ENCODE results near the gene INSIG1. TPM values are rescaled to one million over a fixed set of nuclear protein-coding genes. Genes with fewer than 3 reads are reported as not detected.

The INSIG1 gene
- total and polyA plus RNA-seq, 4 donors, result 54.2 to 264 (median 119) TPM

- WGBS, 2 donors, result 78 to 85% methylated on average over 21 of the region's 21 CpGs
- ATAC-seq (ENCODE audit: insufficient read depth, low FRiP score) (no peak), DNase-seq (no peak)
- Histone ChIP-seq H3K27ac (ENCODE audit: low read depth in 1 of 2, low read length in 1 of 2) (no peak overlapping the region), H3K36me3 (ENCODE audit: control insufficient read depth in 4 of 4, insufficient read depth in 4 of 4, low read length in 4 of 4) (no peaks in the 10 kb centered on the region), H3K9ac (ENCODE audit: insufficient read depth in 1 of 2, low read length in 2 of 2) (no peak overlapping the region), H3K4me3 (no peak overlapping the region), H3K9me3 (ENCODE audit: control insufficient read depth in 4 of 4, insufficient read depth in 3 of 4, low read length in 3 of 4) (peaks cover 0 to 6% (median 0%) of the 10 kb centered on the region in 4 donors), H3K4me1 (ENCODE audit: control insufficient read depth in 5 of 5, insufficient read depth in 5 of 5, low read length in 5 of 5) (no peaks in the 10 kb centered on the region), H3K27me3 (ENCODE audit: control insufficient read depth in 3 of 3, insufficient read depth in 3 of 3, low read length in 2 of 3) (peaks cover 0 to 24% (median 13%) of the 10 kb centered on the region in 3 donors)
- TF ChIP-seq, protein P1, sequence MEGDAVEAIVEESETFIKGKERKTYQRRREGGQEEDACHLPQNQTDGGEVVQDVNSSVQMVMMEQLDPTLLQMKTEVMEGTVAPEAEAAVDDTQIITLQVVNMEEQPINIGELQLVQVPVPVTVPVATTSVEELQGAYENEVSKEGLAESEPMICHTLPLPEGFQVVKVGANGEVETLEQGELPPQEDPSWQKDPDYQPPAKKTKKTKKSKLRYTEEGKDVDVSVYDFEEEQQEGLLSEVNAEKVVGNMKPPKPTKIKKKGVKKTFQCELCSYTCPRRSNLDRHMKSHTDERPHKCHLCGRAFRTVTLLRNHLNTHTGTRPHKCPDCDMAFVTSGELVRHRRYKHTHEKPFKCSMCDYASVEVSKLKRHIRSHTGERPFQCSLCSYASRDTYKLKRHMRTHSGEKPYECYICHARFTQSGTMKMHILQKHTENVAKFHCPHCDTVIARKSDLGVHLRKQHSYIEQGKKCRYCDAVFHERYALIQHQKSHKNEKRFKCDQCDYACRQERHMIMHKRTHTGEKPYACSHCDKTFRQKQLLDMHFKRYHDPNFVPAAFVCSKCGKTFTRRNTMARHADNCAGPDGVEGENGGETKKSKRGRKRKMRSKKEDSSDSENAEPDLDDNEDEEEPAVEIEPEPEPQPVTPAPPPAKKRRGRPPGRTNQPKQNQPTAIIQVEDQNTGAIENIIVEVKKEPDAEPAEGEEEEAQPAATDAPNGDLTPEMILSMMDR (IDR thresholded peaks at IDR 0.05; ENCODE audit: control extremely low read depth, extremely low read depth), result no peak
Observed at GRCh38 chr7:155352076-155352752, 54.5 kb downstream of the INSIG1 start.

- no peak overlapping the region for H3K9ac ChIP-seq (ENCODE audit: insufficient read depth in 1 of 2, low read length in 2 of 2)
- no peak for DNase-seq
- no peaks in the 10 kb centered on the region for H3K36me3 ChIP-seq (ENCODE audit: control insufficient read depth in 4 of 4, insufficient read depth in 4 of 4, low read length in 4 of 4)
- no peak overlapping the region for H3K27ac ChIP-seq (ENCODE audit: low read depth in 1 of 2, low read length in 1 of 2)
- H3K27me3 ChIP-seq (ENCODE audit: control insufficient read depth in 3 of 3, insufficient read depth in 3 of 3, low read length in 2 of 3), result peaks cover 0 to 29% (median 13%) of the 10 kb centered on the region in 3 donors
- no peaks in the 10 kb centered on the region for H3K4me1 ChIP-seq (ENCODE audit: control insufficient read depth in 5 of 5, insufficient read depth in 5 of 5, low read length in 5 of 5)
- no peak overlapping the region for H3K4me3 ChIP-seq
- 82 to 85% methylated on average over 5 of the region's 5 CpGs for WGBS, 2 donors
- H3K9me3 ChIP-seq (ENCODE audit: control insufficient read depth in 4 of 4, insufficient read depth in 3 of 4, low read length in 3 of 4), result peaks cover 0 to 6% (median 0%) of the 10 kb centered on the region in 4 donors
- TF ChIP-seq, protein P1 (IDR thresholded peaks at IDR 0.05; ENCODE audit: control extremely low read depth, extremely low read depth), result no peak
- no peak for ATAC-seq (ENCODE audit: insufficient read depth, low FRiP score)
Observed at GRCh38 chr7:155352753-155353115, 55.1 kb downstream of the INSIG1 start.

DNA sequence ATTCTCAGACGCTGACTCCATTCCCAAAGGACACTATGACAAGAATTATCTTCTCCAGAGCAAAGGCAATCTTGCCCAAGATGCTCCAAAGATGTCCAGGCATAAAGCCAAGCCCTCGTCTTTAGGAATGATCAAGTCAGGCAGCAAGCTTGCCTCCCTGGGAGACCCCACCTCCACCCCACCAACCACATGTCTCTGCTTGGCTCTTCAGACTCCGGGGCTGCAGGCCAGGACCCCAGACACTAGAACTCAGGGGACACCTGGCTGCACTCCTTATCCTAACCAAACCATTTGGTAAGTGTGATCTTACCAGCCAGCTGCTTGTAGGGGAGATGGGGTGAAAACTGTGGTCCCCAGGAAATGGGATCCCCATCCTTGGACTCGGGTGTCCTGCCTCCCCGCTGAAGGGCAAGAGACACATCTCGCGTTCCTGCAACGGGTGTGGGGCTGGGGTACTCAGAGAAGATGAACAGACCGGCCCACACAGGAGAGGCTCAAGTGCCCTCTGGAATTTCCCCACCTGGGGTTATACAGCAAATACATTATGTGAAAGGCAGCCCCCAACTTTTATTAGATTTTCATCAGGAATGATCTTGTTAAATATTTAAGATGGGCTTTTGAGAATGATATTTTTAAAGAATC is 55.7 kb downstream of the INSIG1 start:
- no peak for DNase-seq
- TF ChIP-seq, protein P1 (IDR thresholded peaks at IDR 0.05; ENCODE audit: control extremely low read depth, extremely low read depth), result no peak
- H3K9me3 ChIP-seq (ENCODE audit: control insufficient read depth in 4 of 4, insufficient read depth in 3 of 4, low read length in 3 of 4), result peaks cover 0 to 7% (median 0%) of the 10 kb centered on the region in 4 donors
- no peak overlapping the region for H3K27ac ChIP-seq (ENCODE audit: low read depth in 1 of 2, low read length in 1 of 2)
- no peak for ATAC-seq (ENCODE audit: insufficient read depth, low FRiP score)
- WGBS, 2 donors, result 42 to 65% methylated on average over 9 of the region's 9 CpGs
- H3K4me1 ChIP-seq (ENCODE audit: control insufficient read depth in 5 of 5, insufficient read depth in 5 of 5, low read length in 5 of 5), result no peaks in the 10 kb centered on the region
- H3K27me3 ChIP-seq (ENCODE audit: control insufficient read depth in 3 of 3, insufficient read depth in 3 of 3, low read length in 2 of 3), result peaks cover 0 to 31% (median 17%) of the 10 kb centered on the region in 3 donors
- H3K36me3 ChIP-seq (ENCODE audit: control insufficient read depth in 4 of 4, insufficient read depth in 4 of 4, low read length in 4 of 4), result no peaks in the 10 kb centered on the region
- H3K9ac ChIP-seq (ENCODE audit: insufficient read depth in 1 of 2, low read length in 2 of 2), result no peak overlapping the region
- H3K4me3 ChIP-seq, result no peak overlapping the region
